GM04503 (cell line): Measurements from ENCODE around the gene KLHDC8A.

Experiments
- DNase-seq: peaks from one replicate; pipeline ENCODE4 v3.0.0-alpha.2; 2012; ENCODE audit warnings: low read depth

The KLHDC8A gene

DNA sequence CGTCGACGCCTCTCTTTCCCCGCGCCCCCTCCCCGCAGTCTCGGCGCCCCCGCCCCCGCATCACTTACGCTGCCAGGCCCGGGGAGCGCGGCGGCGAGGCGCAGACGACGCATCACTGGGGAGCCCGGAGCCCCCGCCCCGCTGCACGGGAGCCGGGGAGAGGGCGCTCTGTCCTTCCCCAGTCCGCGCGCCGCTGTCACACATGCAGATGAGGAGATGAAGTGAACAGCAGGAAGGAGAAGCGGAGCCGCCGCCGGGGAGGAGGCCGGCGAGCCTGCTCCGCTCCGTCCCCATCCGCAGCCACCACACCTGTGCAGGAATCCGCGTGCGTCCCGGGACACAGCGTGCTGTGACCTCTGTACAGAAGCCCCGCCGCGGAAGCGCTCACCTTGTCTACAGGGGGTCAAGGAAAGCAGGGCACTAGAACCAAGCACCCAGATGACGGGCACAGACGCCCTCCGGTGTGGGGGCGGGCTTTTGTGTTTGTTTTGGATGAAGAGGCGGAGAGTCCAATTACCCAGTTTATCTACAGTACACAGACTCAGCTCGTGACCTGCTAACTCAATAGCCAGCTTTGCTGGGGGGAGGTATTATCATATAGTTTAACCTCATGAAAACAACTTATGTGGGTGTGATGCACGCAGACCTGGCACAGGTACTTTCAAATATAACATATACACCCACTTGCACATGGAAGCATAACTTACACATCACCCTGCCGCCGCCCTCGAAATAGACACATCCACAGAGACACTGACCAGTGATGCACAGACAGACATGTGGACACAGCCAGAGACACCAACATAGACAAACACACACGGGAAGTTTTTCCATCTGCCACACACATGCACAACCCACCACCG is 12.4 kb downstream of the KLHDC8A start:
- DNase-seq = no peak

DNA sequence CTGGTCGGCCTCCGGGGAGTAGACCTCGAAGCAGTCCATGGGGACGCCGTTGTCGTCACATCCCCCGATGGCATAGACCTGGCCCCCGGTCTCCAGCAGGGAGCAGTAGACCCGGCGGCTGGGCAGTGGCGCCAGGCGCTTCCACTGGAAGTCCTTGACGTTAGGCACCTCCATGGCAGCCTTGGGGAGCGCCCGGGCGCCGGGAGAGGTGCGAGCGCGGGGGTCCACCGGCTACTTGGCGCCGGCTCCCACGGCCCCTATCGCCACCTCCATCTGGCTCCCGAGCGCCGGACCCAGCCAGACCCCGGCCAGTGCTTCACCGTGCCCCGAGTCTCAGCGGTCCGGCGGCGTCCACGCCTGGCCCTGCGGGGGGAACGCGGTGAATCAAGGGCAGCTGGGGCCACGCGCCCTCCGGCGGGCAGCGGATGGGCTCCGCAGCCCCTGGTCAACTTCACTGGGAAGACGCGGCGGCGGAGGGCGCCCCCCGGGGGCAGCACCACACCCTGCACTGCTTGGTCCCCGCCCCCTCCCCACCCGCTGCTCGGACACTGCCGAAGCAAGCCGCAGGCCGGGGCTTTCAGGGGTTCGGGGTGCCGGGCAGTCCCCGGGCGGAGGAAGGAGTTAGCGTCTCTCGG is 13.2 kb downstream of the KLHDC8A start:
- no peak for DNase-seq

GRCh38 chr1:205342986-205343385 is 13.7 kb downstream of the KLHDC8A start:
- no peak for DNase-seq

GRCh38 chr1:205340676-205341075 is 16.0 kb downstream of the KLHDC8A start:
- DNase-seq = no peak

DNA sequence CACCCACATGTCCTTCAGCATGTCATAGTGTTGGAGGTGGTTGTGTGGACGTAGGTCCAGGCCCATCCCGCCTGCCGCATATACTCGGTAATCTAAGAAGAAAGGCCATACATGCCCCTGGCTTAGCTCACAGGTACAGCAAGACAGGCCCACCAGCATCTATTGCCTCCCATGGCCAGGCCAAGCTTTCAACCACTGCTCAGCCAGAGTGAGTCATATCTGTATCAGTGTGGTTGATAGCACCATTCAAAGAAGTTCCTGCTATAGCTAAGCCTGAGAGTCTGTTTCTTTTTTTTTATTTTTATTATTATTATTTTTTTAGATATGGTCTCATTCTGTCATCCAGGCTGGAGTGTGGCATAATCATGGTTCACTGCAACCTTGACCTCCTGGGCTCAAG is 17.0 kb downstream of the KLHDC8A start:
- no peak for DNase-seq

DNA sequence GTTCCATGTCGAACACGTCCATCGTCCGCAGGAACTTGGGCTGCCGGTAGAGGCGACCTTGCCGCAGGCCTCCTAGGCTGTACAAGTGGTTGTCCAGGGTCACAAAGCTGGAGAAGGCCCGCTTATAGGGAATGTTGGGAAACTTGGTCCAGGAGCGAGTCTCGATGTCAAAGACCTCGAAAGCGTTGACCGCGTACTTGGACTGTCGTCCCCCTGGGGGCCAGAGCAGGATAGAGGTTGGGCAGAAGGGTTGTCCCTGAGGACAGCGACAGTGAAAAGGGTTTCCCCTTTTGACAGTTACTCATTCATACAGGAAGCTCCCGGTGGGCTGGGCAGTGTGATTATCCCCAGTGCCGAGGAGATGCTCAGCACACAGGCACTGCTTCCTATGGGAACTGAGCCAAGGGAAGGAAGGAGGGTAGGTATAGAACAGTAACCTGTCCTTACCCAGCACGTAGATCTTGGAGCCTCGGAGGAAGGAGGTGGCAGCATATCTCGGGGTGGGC is 17.5 kb downstream of the KLHDC8A start:
- DNase-seq = no peak

GRCh38 chr1:205338011-205338410 is 18.7 kb downstream of the KLHDC8A start:
- DNase-seq = no peak

GRCh38 chr1:205337481-205337880 is 19.2 kb downstream of the KLHDC8A start:
- no peak for DNase-seq

GRCh38 chr1:205335692-205336091 is 21.0 kb downstream of the KLHDC8A start:
- no peak for DNase-seq

DNA sequence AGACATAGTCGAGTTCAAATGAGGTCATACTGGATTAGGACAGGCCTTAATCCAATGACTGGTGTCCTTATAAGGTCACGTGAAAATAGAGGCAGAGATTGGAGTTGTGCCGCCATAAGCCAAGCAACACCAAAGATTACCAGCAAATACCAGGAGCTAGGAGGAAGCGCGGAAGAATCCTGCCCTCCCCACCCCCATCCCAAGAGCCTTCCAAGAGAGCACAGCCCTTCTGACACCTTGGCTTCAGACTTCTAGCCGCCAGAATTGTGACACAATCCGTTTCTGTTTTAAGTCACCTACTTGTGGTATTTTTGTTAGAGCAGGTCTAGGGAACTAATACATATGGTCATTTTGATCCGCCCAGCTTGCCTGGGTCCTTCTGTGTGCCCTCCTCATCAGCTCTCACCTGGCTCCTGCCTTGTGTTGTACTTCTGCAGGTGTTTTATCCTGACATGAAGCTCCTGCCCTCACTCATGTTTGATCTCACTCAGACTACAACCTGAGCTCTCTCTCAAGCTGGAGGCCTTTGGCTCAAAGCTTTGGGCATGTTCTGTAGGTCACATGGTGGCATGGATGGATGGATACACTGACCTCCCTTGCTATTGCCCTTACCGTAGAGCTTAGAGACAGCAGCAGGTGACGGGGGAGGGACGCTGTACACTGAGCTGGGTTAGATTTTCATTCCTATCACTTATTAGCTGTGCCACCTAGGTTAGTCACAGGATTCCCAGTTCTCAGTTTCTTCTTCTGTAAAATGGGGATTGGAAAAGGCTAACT is 24.5 kb downstream of the KLHDC8A start:
- no peak for DNase-seq

GRCh38 chr1:205330150-205330549 is 26.6 kb downstream of the KLHDC8A start:
- DNase-seq = no peak

- DNase-seq = no peak
Observed at GRCh38 chr1:205329719-205330118, 27.0 kb downstream of the KLHDC8A start.

- DNase-seq = no peak
Observed at GRCh38 chr1:205328476-205328875, 28.2 kb downstream of the KLHDC8A start.

DNA sequence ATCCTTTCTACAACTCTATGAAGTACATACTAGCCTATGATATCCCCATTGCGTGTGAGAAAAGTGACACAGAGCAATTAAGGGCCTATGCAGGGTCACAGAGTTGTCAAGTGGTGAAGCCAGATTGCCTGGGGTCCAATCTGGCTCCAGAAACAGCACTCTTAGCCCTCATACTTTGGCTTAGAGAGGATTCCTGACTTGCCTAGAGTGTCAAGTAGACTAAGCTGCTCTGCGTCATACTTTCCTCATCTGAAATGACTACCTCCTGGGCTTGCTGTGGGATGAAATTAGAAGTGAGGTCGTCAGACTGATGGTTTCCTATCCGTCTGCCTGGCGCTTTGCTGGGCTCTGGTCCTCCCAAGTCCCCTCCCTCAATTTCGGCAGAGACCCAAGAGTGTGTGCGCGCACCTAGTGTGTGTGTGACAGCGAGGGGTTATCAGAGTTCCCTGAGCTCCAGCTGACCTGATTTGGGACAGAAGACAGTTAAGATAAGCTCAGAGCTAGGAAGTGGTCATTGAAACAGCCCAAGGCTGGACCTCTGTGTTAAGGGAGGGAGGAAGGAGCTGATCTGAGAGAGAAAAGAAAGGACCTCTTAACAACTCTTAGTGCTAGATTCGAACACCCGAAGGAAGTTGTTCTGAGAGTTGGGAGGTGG is 29.8 kb downstream of the KLHDC8A start:
- DNase-seq = no peak

DNA sequence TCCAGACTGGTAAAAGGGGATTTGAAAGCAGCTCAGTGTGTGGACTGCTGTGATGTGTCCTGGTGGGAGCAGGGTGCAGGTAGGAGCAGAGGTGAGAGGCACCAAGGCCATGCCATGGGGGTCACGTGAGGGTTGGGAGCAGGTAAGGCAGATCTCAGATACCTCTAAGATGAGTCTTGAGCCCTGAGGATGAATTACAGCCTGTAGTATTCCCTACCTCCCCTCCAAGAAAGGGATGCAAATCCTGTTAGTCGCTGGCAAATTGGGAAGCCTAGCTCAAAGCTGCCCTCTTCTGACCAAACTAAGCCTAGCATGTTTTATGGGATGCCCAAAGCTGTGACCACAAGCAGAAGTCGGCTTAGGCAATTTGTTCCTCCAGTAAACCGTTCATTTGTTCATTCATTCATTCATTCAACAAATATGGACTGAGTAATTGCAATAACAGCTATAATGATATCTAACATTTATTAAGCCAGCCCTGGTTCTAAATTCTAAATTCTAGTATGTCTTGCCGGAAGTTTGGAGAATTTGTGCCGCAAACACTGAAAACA is 31.3 kb downstream of the KLHDC8A start:
- no peak for DNase-seq

DNA sequence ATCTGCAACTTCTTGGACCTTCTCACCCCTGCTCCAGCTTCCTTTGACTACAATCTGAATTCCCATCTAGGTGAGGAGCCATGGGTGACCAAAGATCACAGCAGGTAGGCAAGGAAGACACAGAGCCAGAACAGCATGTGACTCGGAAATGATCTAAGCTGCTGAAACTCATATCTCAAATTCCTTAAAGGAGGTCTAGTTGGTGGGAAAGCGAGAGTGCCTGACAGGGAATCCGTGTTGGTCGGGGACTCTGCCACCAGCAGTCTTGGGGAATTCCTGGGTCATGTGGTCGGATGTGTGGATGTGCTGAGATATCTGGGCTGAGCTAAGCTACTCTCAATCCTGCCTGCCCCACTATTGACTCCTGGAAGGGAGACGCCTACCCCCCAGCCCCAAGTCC is 31.9 kb downstream of the KLHDC8A start:
- DNase-seq = no peak

GRCh38 chr1:205323794-205324193 is 32.9 kb downstream of the KLHDC8A start:
- DNase-seq = no peak

DNA sequence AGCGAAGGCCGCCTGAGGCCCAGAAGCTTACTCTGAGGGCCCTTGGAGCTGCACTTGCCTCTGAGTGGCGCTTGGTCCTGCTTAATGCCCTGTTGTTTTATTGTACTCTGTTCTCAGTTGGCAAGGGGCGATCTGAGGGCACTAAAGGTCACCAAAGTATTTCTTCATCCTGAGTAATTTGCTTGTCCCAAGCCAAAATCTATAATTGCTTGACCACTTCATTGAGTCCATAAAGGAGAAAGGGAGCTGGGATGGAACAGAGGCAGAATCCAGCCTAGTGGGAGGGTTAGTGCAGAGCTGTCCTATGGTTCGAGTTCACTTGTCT is 34.8 kb downstream of the KLHDC8A start:
- DNase-seq = no peak

- DNase-seq = no peak
Observed at GRCh38 chr1:205321162-205321958, 35.4 kb downstream of the KLHDC8A start, which contains the start of gene NUAK2. Gene NUAK2 (minus strand): TSS chr1:205321745. CDS start chr1:205321628, 117 bp downstream.

DNA sequence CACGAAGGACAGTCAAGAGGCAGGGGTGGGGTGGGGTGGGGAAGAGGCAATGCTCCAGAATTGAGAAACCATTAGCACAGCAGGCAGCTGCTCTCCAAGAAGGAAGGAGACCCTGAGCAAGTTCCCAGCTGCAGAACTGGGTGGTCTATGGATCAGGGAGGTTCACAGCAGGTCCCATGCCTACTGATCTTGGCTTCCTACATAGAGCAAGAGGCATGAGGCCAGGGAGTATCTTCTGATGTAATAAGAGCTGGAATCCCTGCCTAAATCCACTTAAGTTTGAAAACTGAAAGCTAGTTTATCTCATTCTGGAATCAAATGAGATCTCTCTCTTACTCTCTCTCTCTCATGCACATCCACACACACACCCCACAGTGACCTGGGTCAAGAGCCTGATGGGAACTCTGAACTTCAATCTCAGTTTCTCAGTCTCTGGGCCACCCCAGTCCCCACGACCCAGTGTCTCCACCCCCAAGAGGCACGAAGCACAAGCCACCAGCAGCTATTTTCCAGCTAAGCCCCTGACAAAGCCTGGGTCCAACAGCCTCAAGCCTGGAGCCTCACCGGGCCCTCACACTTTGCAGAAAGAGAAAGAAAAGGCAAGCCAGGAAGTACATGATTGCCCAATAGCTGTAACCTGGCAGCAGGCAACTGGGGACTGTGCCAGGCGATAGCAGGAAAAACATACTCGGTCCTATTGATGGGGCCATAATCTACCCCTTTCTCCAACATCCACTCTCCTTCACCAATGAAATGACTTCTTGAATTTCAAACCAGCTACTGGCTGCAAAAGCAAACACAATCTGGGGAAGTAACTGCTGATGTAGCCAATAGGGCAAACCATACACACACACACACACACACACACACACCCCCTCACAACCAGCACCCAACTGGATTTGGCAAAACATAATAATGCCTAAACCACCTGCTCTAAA is 37.4 kb downstream of the KLHDC8A start:
- DNase-seq = no peak
